SU-DHL-6 (cell line): Measurements from ENCODE around the gene POLR2E.

Experiments used
- H2AFZ ChIP-seq: fragments of 200-600 bp; sonication (generic); 2 replicates; pipeline ENCODE4 v1.6.1; 2014; ENCODE audit warnings: low read depth, mild to moderate bottlenecking, moderate library complexity, mixed read lengths, antibody characterized with exemption, low read length; ENCODE audit not compliant: severe bottlenecking
- H3F3A ChIP-seq: fragments of 200-600 bp; shearing (Covaris generic); 2 replicates; pipeline ENCODE4 v1.6.0; 2016; ENCODE audit warnings: antibody characterized with exemption, mild to moderate bottlenecking; ENCODE audit not compliant: insufficient read depth
- H3K27ac ChIP-seq: fragments of 200-600 bp; sonication (generic); 2 replicates; pipeline ENCODE4 v1.5.1; 2016; ENCODE audit warnings: low read depth, mild to moderate bottlenecking, low read length, moderate library complexity, mixed read lengths
- H3K27me3 ChIP-seq: fragments of 200-600 bp; sonication (generic), shearing (Covaris generic); 2 replicates; pipeline ENCODE4 v1.6.0; 2014; ENCODE audit warnings: mild to moderate bottlenecking, low read length
- H3K36me3 ChIP-seq: fragments of 200-600 bp; sonication (generic); 2 replicates; pipeline ENCODE4 v1.6.1; 2014; ENCODE audit warnings: mild to moderate bottlenecking, low read length, mixed read lengths
- H3K4me2 ChIP-seq: fragments of 300-600, 200-600 bp; shearing (Covaris generic), sonication (generic); 2 replicates; pipeline ENCODE4 v1.6.0; 2014; ENCODE audit warnings: low read length, low read depth, mild to moderate bottlenecking; ENCODE audit not compliant: poor library complexity, severe bottlenecking
- H3K4me3 ChIP-seq: fragments of 200-600 bp; sonication (generic); 2 replicates; pipeline ENCODE4 v1.5.1; 2014; ENCODE audit warnings: antibody characterized with exemption, low read length, mild to moderate bottlenecking, mixed read lengths; ENCODE audit not compliant: insufficient read depth, poor library complexity, severe bottlenecking
- H3K79me2 ChIP-seq: fragments of 200-600 bp; sonication (generic); 2 replicates; pipeline ENCODE4 v1.6.1; 2014; ENCODE audit warnings: mild to moderate bottlenecking, low read length, moderate library complexity; ENCODE audit not compliant: insufficient read depth
- H3K9ac ChIP-seq: fragments of 200-600 bp; sonication (generic); 2 replicates; pipeline ENCODE4 v1.7.0; 2014; ENCODE audit warnings: mild to moderate bottlenecking, low read length
- H3K9me2 ChIP-seq: fragments of 200-600 bp; sonication (generic); replicated peaks from 2 replicates; pipeline ENCODE4 v1.6.1; 2014; ENCODE audit warnings: low read length; ENCODE audit not compliant: insufficient read depth
- H3K9me3 ChIP-seq: fragments of 200-600 bp; sonication (generic); 2 replicates; pipeline ENCODE4 v1.6.1; 2014; ENCODE audit warnings: low read length, mixed read lengths; ENCODE audit not compliant: insufficient read depth
- H4K20me1 ChIP-seq: fragments of 200-600 bp; sonication (generic); 2 replicates; pipeline ENCODE4 v1.6.1; 2014; ENCODE audit warnings: low read depth, mild to moderate bottlenecking, antibody characterized with exemption, low read length, moderate library complexity, mixed read lengths
- CTCF ChIP-seq: fragments of 200-600 bp; sonication (generic); IDR thresholded peaks from one replicate; pipeline ENCODE4 v1.5.1; 2017; ENCODE audit warnings: antibody characterized with exemption, mild to moderate bottlenecking, low read length, moderate library complexity; ENCODE audit not compliant: insufficient read depth, poor library complexity, severe bottlenecking
- EZH2phosphoT487 ChIP-seq: fragments of 200-600 bp; sonication (generic), shearing (Covaris generic); conservative IDR thresholded peaks from 2 replicates; pipeline ENCODE4 v1.6.1; 2018; ENCODE audit warnings: mild to moderate bottlenecking, antibody characterized with exemption, low read length, moderate library complexity, mixed read lengths

Gene POLR2E

GRCh38 chr19:1118999-1119398 is 23.8 kb upstream of the POLR2E start:
- Histone ChIP-seq H3K36me3 (no peaks in the 10 kb centered on the region), H3K9me2 (no peaks in the 10 kb centered on the region), H3K27me3 (no peaks in the 10 kb centered on the region), H3K9me3 (no peaks in the 10 kb centered on the region), H2AFZ (no peak overlapping the region), H4K20me1 (no peaks in the 10 kb centered on the region), H3K79me2 (no peaks in the 10 kb centered on the region), H3K4me3 (no peak overlapping the region), H3K4me2 (no peak overlapping the region), H3F3A (no peaks in the 10 kb centered on the region), H3K27ac (no peak overlapping the region), H3K9ac (no peak overlapping the region)
- TF ChIP-seq CTCF (no peak), EZH2phosphoT487 (no peak)

GRCh38 chr19:1117654-1118053 is 22.5 kb upstream of the POLR2E start:
- TF ChIP-seq EZH2phosphoT487 (no peak), CTCF (no peak)
- Histone ChIP-seq H3K9me3 (no peaks in the 10 kb centered on the region), H3K4me3 (no peak overlapping the region), H3K9me2 (no peaks in the 10 kb centered on the region), H3K4me2 (no peak overlapping the region), H2AFZ (no peak overlapping the region), H3K79me2 (no peaks in the 10 kb centered on the region), H3K27me3 (no peaks in the 10 kb centered on the region), H3F3A (no peaks in the 10 kb centered on the region), H3K9ac (no peak overlapping the region), H3K27ac (no peak overlapping the region), H4K20me1 (no peaks in the 10 kb centered on the region), H3K36me3 (no peaks in the 10 kb centered on the region)

- no peaks in the 10 kb centered on the region for H3K27me3 ChIP-seq
- no peaks in the 10 kb centered on the region for H3K79me2 ChIP-seq
- H3K4me3 ChIP-seq, result no peak overlapping the region
- H4K20me1 ChIP-seq, result no peaks in the 10 kb centered on the region
- no peaks in the 10 kb centered on the region for H3K36me3 ChIP-seq
- TF ChIP-seq EZH2phosphoT487 (no peak), CTCF (no peak)
- H2AFZ ChIP-seq, result no peak overlapping the region
- H3K9me2 ChIP-seq, result no peaks in the 10 kb centered on the region
- H3K9ac ChIP-seq, result no peak overlapping the region
- no peaks in the 10 kb centered on the region for H3K9me3 ChIP-seq
- no peak overlapping the region for H3K27ac ChIP-seq
- no peaks in the 10 kb centered on the region for H3F3A ChIP-seq
- no peak overlapping the region for H3K4me2 ChIP-seq
Observed at GRCh38 chr19:1116726-1117581, 21.8 kb upstream of the POLR2E start.
